Left lung (tissue), 10 donors: ENCODE data around the gene ABCA7. TPM values are rescaled to one million over a fixed set of nuclear protein-coding genes. Genes with fewer than 3 reads are reported as not detected.
A peak's percentile ranks its signal among the peaks of the same experiment; 100 is the strongest.

ENCODE experiments used
- ATAC-seq: fragments of 200-7000 bp; cut with Tn5 transposase; one replicate; pipeline ENCODE4 v1.9.1; 2020; ENCODE audit warnings: moderate library complexity
- DNase-seq, 4 donors: peaks; one replicate each; pipeline ENCODE4 v3.0.0-alpha.2; 2013 to 2020
- H3K27ac ChIP-seq, 2 donors: fragments of 200-600 bp; sonication (generic) in 1 of 2; one replicate each; pipeline versions ENCODE4 v1.5.0 to v1.8.0; 2020 to 2021
- H3K27me3 ChIP-seq, 2 donors: fragments of 200-600 bp; sonication (generic) in 1 of 2; one replicate each; pipeline versions ENCODE4 v1.5.0 to v1.8.0; 2020 to 2021
- H3K36me3 ChIP-seq, 2 donors: fragments of 200-600 bp; sonication (generic) in 1 of 2; one replicate each; pipeline versions ENCODE4 v1.5.0 to v1.8.0; 2020 to 2021
- H3K4me1 ChIP-seq, 2 donors: fragments of 200-600 bp; one replicate each; pipeline ENCODE4 v1.8.0; 2021
- H3K4me3 ChIP-seq, 2 donors: fragments of 200-600 bp; sonication (generic) in 1 of 2; one replicate each; pipeline versions ENCODE4 v1.5.0 to v1.8.0; 2020 to 2021; ENCODE audit warnings: mild to moderate bottlenecking in 1 of 2
- H3K9me3 ChIP-seq, 2 donors: fragments of 200-600 bp; sonication (generic) in 1 of 2; one replicate each; pipeline versions ENCODE4 v1.5.0 to v1.8.0; 2020 to 2021
- intact Hi-C, 2 donors: fragments of 100-400 bp; cut with DNase I; formaldehyde crosslinking; loops; one replicate each; pipeline versions ENCODE4 v1.11.2 to v1.14.2; 2022
- polyA plus RNA-seq, 6 donors: library from polyadenylated mRNA; unstranded; fragments of 120-200 nt; gene quantifications; one replicate each; pipeline ENCODE4 v1.2.1, GENCODE V29; 2013; ENCODE audit not compliant: insufficient read length in 6 of 6
- total RNA-seq, 2 donors: library from RNA; stranded (reverse); fragmentation: NEBNext Ultra II Directional; extraction: Animal tissue kit (Norgen Biotek cat#: 25700); gene quantifications; one replicate each; pipeline ENCODE4 v1.2.1, GENCODE V29; 2021
- TF ChIP-seq, protein P1 (sequence below), 2 donors: fragments of 200-600 bp; sonication (generic) in 1 of 2; IDR thresholded peaks; one replicate each; pipeline versions ENCODE4 v1.5.0 to v1.8.0; 2021; ENCODE audit warnings: antibody characterized with exemption in 2 of 2
- donor health status: DM: no; HTN: yes; CAD: no.
- donor health status: DM: no; HTN: no; CAD: no.

The ABCA7 gene
- total and polyA plus RNA-seq, 8 donors, result 3.3 to 52.2 (median 4.9) TPM

DNA sequence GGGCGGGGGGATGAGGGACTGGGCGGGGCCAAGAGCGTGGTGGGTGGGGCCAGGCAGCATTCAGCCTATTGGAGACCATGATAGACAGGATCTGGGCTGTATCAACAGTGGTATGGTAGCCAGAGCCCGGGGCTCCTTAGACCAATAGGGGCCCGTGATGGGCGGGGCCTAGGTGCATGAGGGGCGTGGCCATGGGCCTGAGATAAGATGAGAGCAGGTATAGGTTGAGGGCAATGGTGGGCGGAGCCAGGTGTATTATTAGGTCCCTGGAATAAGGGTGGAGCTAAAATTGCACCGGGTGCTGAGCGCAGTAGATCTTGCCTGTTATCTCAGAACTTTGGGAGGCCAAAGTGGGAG, 5.3 kb downstream of the ABCA7 start:
- DNase-seq, result peak in 1 of 4 donors; percentile 62
- intact Hi-C loops, result no loop called here

DNA sequence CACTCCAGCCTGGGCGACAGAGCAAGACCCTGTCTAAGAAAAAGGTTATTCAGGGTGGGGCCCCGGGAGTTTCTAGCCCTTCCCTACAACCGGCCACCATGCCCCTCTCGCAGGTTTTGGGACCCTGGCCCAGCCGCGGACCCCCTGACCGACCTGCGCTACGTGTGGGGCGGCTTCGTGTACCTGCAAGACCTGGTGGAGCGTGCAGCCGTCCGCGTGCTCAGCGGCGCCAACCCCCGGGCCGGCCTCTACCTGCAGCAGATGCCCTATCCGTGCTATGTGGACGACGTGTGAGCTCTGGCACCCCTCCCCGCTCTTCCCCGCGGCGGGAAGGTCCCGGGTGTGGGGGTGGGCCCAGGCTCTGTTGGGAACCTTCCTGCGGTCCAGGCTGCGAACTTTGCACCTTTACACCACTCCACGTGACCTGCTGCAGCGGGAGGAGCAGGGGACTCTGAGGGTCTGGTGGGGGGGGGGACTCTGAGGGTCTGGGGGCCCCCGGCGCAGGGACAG, 6.3 kb downstream of the ABCA7 start:
- H3K27me3 ChIP-seq, result no peaks in the 10 kb centered on the region
- DNase-seq (peak in 1 of 4 donors; percentile 76), ATAC-seq (no peak)
- intact Hi-C loops, result no loop called here
- H3K27ac ChIP-seq, result no peak overlapping the region
- peaks cover 0 to 43% of the 10 kb centered on the region in 2 donors for H3K36me3 ChIP-seq
- no peak overlapping the region for H3K4me3 ChIP-seq
- TF ChIP-seq, protein P1, sequence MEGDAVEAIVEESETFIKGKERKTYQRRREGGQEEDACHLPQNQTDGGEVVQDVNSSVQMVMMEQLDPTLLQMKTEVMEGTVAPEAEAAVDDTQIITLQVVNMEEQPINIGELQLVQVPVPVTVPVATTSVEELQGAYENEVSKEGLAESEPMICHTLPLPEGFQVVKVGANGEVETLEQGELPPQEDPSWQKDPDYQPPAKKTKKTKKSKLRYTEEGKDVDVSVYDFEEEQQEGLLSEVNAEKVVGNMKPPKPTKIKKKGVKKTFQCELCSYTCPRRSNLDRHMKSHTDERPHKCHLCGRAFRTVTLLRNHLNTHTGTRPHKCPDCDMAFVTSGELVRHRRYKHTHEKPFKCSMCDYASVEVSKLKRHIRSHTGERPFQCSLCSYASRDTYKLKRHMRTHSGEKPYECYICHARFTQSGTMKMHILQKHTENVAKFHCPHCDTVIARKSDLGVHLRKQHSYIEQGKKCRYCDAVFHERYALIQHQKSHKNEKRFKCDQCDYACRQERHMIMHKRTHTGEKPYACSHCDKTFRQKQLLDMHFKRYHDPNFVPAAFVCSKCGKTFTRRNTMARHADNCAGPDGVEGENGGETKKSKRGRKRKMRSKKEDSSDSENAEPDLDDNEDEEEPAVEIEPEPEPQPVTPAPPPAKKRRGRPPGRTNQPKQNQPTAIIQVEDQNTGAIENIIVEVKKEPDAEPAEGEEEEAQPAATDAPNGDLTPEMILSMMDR (IDR thresholded peaks at IDR 0.05), result no peak
- H3K9me3 ChIP-seq, result no peaks in the 10 kb centered on the region
- H3K4me1 ChIP-seq, result peaks cover 6 to 11% of the 10 kb centered on the region in 2 donors

More for the DNA sequence above, 5.3 kb downstream of the ABCA7 start:
- H3K4me3 ChIP-seq, result no peak overlapping the region
- TF ChIP-seq, protein P1 (IDR thresholded peaks at IDR 0.05), result no peak
- no peak for ATAC-seq
- H3K36me3 ChIP-seq, result peaks cover 0 to 43% of the 10 kb centered on the region in 2 donors
- H3K27me3 ChIP-seq, result no peaks in the 10 kb centered on the region
- no peaks in the 10 kb centered on the region for H3K9me3 ChIP-seq
- peaks cover 15 to 20% of the 10 kb centered on the region in 2 donors for H3K4me1 ChIP-seq
- no peak overlapping the region for H3K27ac ChIP-seq

DNA sequence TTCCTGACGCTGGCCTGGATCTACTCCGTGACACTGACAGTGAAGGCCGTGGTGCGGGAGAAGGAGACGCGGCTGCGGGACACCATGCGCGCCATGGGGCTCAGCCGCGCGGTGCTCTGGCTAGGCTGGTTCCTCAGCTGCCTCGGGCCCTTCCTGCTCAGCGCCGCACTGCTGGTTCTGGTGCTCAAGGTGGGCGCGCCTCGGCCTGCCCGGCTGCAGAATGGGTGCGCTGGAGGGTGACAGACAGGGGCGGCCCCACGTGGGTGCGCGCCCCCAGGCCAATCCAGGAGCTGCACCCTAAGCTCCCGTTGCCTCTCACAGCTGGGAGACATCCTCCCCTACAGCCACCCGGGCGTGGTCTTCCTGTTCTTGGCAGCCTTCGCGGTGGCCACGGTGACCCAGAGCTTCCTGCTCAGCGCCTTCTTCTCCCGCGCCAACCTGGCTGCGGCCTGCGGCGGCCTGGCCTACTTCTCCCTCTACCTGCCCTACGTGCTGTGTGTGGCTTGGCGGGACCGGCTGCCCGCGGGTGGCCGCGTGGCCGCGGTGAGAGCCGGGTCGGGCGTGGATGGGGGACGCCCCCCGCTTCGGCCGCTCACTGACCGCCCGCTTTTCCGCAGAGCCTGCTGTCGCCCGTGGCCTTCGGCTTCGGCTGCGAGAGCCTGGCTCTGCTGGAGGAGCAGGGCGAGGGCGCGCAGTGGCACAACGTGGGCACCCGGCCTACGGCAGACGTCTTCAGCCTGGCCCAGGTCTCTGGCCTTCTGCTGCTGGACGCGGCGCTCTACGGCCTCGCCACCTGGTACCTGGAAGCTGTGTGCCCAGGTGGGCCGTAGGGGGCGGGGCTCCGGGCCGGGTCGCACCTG, 7.2 kb downstream of the ABCA7 start:
- DNase-seq (peak in 1 of 4 donors; percentile 72), ATAC-seq (no peak)
- TF ChIP-seq, protein P1 (IDR thresholded peaks at IDR 0.05), result no peak
- Histone ChIP-seq H3K36me3 (peaks cover 0 to 43% of the 10 kb centered on the region in 2 donors), H3K9me3 (no peaks in the 10 kb centered on the region), H3K27me3 (no peaks in the 10 kb centered on the region), H3K4me3 (no peak overlapping the region), H3K4me1 (peaks cover 0 to 2% of the 10 kb centered on the region in 2 donors), H3K27ac (no peak overlapping the region)
- intact Hi-C loops, result no loop called here

DNA sequence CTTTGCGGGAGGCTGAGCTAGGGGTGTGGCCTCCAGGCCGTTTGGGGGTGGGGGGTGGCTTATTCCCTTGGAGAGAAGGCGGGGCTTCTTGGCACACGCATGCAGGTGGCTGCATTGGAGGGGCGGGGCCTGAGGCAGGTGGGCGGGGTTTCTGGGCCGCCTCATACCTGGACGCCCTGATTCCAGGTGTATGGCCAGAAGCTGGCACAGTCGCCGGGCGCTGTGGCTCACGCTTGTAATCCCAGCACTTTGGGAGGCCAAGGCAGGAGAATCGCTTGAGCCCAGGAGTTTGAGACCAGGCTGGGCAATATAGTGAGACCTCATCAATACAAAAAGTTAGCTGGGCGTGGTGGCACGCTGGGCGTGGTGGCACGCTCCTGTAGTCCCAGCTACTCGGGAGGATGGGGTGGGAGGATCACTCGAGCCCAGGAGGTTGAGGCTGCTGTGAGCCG, 7.8 kb downstream of the ABCA7 start:
- intact Hi-C loops, result no loop called here
- TF ChIP-seq, protein P1 (IDR thresholded peaks at IDR 0.05), result no peak
- no peak for ATAC-seq

DNA sequence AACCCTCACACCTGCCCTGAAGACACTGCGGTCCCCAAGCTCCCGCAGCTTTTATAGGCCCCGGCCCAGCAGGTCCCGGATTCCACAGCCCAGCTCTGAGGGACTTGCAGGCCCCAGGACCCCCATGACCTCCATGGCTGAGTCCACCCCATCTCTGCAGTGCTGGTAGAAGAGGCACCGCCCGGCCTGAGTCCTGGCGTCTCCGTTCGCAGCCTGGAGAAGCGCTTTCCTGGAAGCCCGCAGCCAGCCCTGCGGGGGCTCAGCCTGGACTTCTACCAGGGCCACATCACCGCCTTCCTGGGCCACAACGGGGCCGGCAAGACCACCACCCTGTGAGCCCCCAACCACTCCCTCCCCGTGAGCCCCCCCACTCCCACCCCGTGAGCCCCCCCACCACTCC, 9.2 kb downstream of the ABCA7 start:
- ATAC-seq (no peak), DNase-seq (peak in 1 of 4 donors; percentile 39)
- H3K27ac ChIP-seq, result no peak overlapping the region
- H3K4me3 ChIP-seq, result no peak overlapping the region
- intact Hi-C loops, result no loop called here
- H3K27me3 ChIP-seq, result no peaks in the 10 kb centered on the region
- no peaks in the 10 kb centered on the region for H3K9me3 ChIP-seq
- no peaks in the 10 kb centered on the region for H3K4me1 ChIP-seq
- TF ChIP-seq, protein P1 (IDR thresholded peaks at IDR 0.05), result no peak
- H3K36me3 ChIP-seq, result peaks cover 0 to 37% of the 10 kb centered on the region in 2 donors

More for the DNA sequence above, 7.8 kb downstream of the ABCA7 start:
- Histone ChIP-seq H3K36me3 (peaks cover 0 to 36% of the 10 kb centered on the region in 2 donors), H3K27me3 (no peaks in the 10 kb centered on the region), H3K9me3 (no peaks in the 10 kb centered on the region), H3K4me3 (no peak overlapping the region), H3K27ac (no peak overlapping the region), H3K4me1 (no peaks in the 10 kb centered on the region)
- DNase-seq, result no peak
